CD14-positive monocyte (primary cell): Measurements from ENCODE around the gene SCUBE3. TPM values are rescaled to one million over a fixed set of nuclear protein-coding genes. Genes with fewer than 3 reads are reported as not detected.

ENCODE experiments used
- DNase-seq, 3 donors: peaks; one replicate each; pipeline ENCODE4 v3.0.0-alpha.2; 2011 to 2022
- H2AFZ ChIP-seq: 2 replicates; pipeline ENCODE4 v1.6.0; 2012; ENCODE audit warnings: mild to moderate bottlenecking, low read depth, low read length, inconsistent platforms; ENCODE audit not compliant: insufficient read depth, poor library complexity, severe bottlenecking
- H3K27ac ChIP-seq, 2 donors: 1 replicate in 1 of 2; 2 replicates in 1 of 2; pipeline ENCODE4 v1.5.1; 2012 to 2013; ENCODE audit warnings: low read length in 2 of 2, control low read depth in 1 of 2, inconsistent platforms in 1 of 2, low read depth in 1 of 2, mild to moderate bottlenecking in 1 of 2
- H3K27me3 ChIP-seq, 2 donors: one replicate each; pipeline versions ENCODE4 v1.6.0 to v1.6.1; 2011 to 2013; ENCODE audit warnings: low read length in 2 of 2; ENCODE audit not compliant: control insufficient read depth in 2 of 2, insufficient read depth in 2 of 2
- H3K36me3 ChIP-seq, 2 donors: replicated peaks in 1 of 2; 1 replicate in 1 of 2; 2 replicates in 1 of 2; pipeline versions ENCODE4 v1.5.1 to v1.6.1; 2012 to 2013; ENCODE audit warnings: low read length in 2 of 2, control low read depth in 1 of 2, inconsistent platforms in 1 of 2, mild to moderate bottlenecking in 1 of 2; ENCODE audit not compliant: insufficient read depth in 2 of 2, control insufficient read depth in 1 of 2
- H3K4me1 ChIP-seq, 2 donors: 1 replicate in 1 of 2; 2 replicates in 1 of 2; pipeline versions ENCODE4 v1.5.1 to v1.6.1; 2012 to 2013; ENCODE audit warnings: low read length in 2 of 2, control low read depth in 1 of 2, inconsistent platforms in 1 of 2, mild to moderate bottlenecking in 1 of 2, moderate library complexity in 1 of 2; ENCODE audit not compliant: insufficient read depth in 2 of 2, control insufficient read depth in 1 of 2
- H3K4me2 ChIP-seq: replicated peaks from 2 replicates; pipeline ENCODE3; 2012; ENCODE audit warnings: low read length, moderate library complexity, mild to moderate bottlenecking; ENCODE audit not compliant: poor library complexity, severe bottlenecking; ENCODE audit errors: extremely low read depth
- H3K4me3 ChIP-seq, 3 experiments: fragments of 200-600 bp in 1 of 3; sonication (generic) in 1 of 3; replicated peaks in 1 of 3; 1 replicate in 2 of 3; 2 replicates in 1 of 3; pipeline ENCODE4 v1.5.1; 2011 to 2013; ENCODE audit warnings: low read length in 3 of 3, mild to moderate bottlenecking in 3 of 3, control low read depth in 2 of 3, low read depth in 2 of 3, inconsistent platforms in 1 of 3, moderate library complexity in 1 of 3
- H3K79me2 ChIP-seq: 2 replicates; pipeline ENCODE4 v1.6.0; 2012; ENCODE audit warnings: mild to moderate bottlenecking, control low read depth, inconsistent platforms, low read length, moderate library complexity; ENCODE audit not compliant: insufficient read depth
- H3K9ac ChIP-seq: 2 replicates; pipeline ENCODE4 v1.6.0; 2017; ENCODE audit warnings: low read length, mild to moderate bottlenecking; ENCODE audit not compliant: insufficient read depth, poor library complexity, severe bottlenecking
- H3K9me3 ChIP-seq, 2 donors: replicated peaks in 1 of 2; 1 replicate in 1 of 2; 2 replicates in 1 of 2; pipeline versions ENCODE4 v1.5.1 to v1.6.1; 2012 to 2013; ENCODE audit warnings: low read length in 2 of 2, control low read depth in 1 of 2; ENCODE audit not compliant: control insufficient read depth in 1 of 2, insufficient read depth in 1 of 2
- H4K20me1 ChIP-seq: 2 replicates; pipeline ENCODE4 v1.6.0; 2012; ENCODE audit warnings: mild to moderate bottlenecking, low read length, control low read depth, moderate library complexity; ENCODE audit not compliant: insufficient read depth
- H3K27ac Mint-ChIP-seq, 7 donors: one replicate each; pipeline ENCODE4 v1.8.0; 2020; ENCODE audit warnings: mild to moderate bottlenecking in 7 of 7, mixed read lengths in 7 of 7, moderate library complexity in 6 of 7, inconsistent platforms in 2 of 7
- H3K27me3 Mint-ChIP-seq, 3 donors: one replicate each; pipeline ENCODE4 v1.8.0; 2021 to 2022; ENCODE audit warnings: low read depth in 3 of 3, mild to moderate bottlenecking in 3 of 3, mixed read lengths in 3 of 3, moderate library complexity in 3 of 3, inconsistent platforms in 1 of 3
- H3K36me3 Mint-ChIP-seq, 2 donors: one replicate each; pipeline ENCODE4 v1.8.0; 2020; ENCODE audit warnings: mixed read lengths in 2 of 2, inconsistent platforms in 1 of 2, mild to moderate bottlenecking in 1 of 2
- H3K4me1 Mint-ChIP-seq: one replicate; pipeline ENCODE4 v1.8.0; 2020; ENCODE audit warnings: mild to moderate bottlenecking, mixed read lengths
- H3K4me3 Mint-ChIP-seq, 2 donors: one replicate each; pipeline ENCODE4 v1.8.0; 2020; ENCODE audit warnings: mild to moderate bottlenecking in 2 of 2, mixed read lengths in 2 of 2, moderate library complexity in 1 of 2
- H3K9me3 Mint-ChIP-seq, 7 donors: one replicate each; pipeline ENCODE4 v1.8.0; 2020 to 2022; ENCODE audit warnings: mixed read lengths in 7 of 7, mild to moderate bottlenecking in 6 of 7, moderate library complexity in 6 of 7, inconsistent platforms in 2 of 7
- WGBS: methylation state at CpG from one replicate; pipeline ENCODE4 v1.1.5; 2013; ENCODE audit warnings: missing lambda C conversion rate; ENCODE audit not compliant: insufficient coverage; 5-methylcytosine and 5-hydroxymethylcytosine counted together
- intact Hi-C, 2 donors: fragments of 100-400 bp; cut with micrococcal nuclease; formaldehyde crosslinking; loops; one replicate each; pipeline versions ENCODE4 v1.15.0 to v1.15.1; 2023
- polyA plus RNA-seq, 3 donors: library from polyadenylated mRNA; depleted of rRNA in 1 of 3; unstranded in 2 of 3; stranded (reverse) in 1 of 3; fragments of 300-500 nt in 2 of 3; fragments of >200 nt in 1 of 3; fragmentation: Illumina TruSeq in 2 of 3; gene quantifications; 1 replicate in 2 of 3; 2 replicates in 1 of 3; pipeline ENCODE4 v1.2.3, GENCODE V29; 2012 to 2021
- TF ChIP-seq, protein P1 (sequence below): fragments of 200-600 bp; IDR thresholded peaks from one replicate; pipeline ENCODE4 v1.8.0; 2022; ENCODE audit warnings: antibody characterized with exemption, mild to moderate bottlenecking

SCUBE3 gene
- polyA plus RNA-seq, 3 donors = not detected

DNA sequence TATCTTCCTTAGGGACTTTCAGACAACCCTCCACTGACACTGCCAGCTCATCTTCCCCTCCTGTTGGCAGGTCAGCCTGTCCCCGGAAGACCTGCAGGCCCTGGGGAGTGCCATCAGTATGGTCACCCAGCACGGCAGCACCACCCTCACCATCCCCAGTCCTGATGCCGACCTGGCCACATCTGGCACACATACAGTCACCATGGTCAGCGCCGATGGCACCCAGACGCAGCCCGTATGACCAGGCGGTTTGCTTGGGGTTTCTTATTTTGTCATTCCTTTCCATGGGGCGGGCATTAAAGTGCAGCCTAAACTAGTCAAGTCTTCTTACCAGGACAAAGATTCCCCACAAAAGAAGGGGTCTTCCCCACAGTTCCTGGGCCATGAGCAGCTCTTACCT is 79.9 kb downstream of the SCUBE3 start:
- Mint-ChIP-seq H3K9me3 (no peaks in the 10 kb centered on the region), H3K4me3 (no peak overlapping the region), H3K27me3 (peaks cover 0 to 2% (median 0%) of the 10 kb centered on the region in 3 donors), H3K4me1 (peaks cover 18% of the 10 kb centered on the region), H3K36me3 (peaks cover 70 to 82% of the 10 kb centered on the region in 2 donors), H3K27ac (peak overlapping the region in 1 of 7 donors; percentile 78)
- H3K9ac ChIP-seq = no peak overlapping the region
- no peak overlapping the region for H3K4me3 ChIP-seq
- peaks cover 15% of the 10 kb centered on the region for H3K79me2 ChIP-seq
- H3K4me2 ChIP-seq = no peak overlapping the region
- DNase-seq = no peak
- peaks cover 65 to 78% of the 10 kb centered on the region in 2 donors for H3K36me3 ChIP-seq
- no peaks in the 10 kb centered on the region for H3K9me3 ChIP-seq
- H3K4me1 ChIP-seq = peaks cover 21 to 24% of the 10 kb centered on the region in 2 donors
- H2AFZ ChIP-seq = no peak overlapping the region
- 94% methylated on average over 9 of the region's 9 CpGs for WGBS
- H3K27ac ChIP-seq = no peak overlapping the region
- intact Hi-C loops = loop anchor here (5.0 to 10.0 kb wide), 2 partner anchors 34 to 441 kb away; partner anchors contain the start of gene ARMC12 (in 1 of the 2)
- no peaks in the 10 kb centered on the region for H4K20me1 ChIP-seq
- TF ChIP-seq, protein P1, sequence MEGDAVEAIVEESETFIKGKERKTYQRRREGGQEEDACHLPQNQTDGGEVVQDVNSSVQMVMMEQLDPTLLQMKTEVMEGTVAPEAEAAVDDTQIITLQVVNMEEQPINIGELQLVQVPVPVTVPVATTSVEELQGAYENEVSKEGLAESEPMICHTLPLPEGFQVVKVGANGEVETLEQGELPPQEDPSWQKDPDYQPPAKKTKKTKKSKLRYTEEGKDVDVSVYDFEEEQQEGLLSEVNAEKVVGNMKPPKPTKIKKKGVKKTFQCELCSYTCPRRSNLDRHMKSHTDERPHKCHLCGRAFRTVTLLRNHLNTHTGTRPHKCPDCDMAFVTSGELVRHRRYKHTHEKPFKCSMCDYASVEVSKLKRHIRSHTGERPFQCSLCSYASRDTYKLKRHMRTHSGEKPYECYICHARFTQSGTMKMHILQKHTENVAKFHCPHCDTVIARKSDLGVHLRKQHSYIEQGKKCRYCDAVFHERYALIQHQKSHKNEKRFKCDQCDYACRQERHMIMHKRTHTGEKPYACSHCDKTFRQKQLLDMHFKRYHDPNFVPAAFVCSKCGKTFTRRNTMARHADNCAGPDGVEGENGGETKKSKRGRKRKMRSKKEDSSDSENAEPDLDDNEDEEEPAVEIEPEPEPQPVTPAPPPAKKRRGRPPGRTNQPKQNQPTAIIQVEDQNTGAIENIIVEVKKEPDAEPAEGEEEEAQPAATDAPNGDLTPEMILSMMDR = no peak
- no peaks in the 10 kb centered on the region for H3K27me3 ChIP-seq

DNA sequence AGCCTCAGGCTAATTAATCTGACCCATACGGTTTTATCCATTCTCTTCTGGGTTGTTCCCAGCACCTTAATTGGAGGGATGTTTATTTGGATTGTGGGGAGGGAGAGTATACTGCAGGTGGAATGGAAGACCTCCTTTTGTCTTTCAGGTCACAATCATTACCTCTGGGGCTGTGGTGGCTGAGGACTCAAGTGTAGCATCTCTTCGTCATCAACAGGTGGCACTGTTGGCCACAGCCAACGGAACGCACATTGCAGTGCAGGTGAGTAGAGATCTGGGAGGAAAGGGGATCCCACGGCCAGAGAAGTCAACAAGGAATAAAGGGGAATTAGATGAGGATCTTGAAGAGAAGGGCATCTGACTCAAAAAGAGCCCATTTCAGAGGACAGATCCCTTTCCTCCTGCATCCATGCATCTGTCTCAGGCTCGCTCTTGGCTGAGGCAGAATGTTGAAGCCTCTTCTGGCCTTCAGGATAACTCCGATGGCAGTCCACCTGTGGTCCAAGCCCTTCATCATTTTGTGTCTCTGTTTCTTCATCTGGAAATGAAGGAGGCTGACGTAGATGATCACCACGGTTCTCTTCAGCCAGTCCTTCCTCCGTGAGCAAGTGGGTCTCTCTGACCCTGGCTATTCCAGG is 80.7 kb downstream of the SCUBE3 start:
- Histone ChIP-seq H2AFZ (no peak overlapping the region), H4K20me1 (no peaks in the 10 kb centered on the region), H3K27me3 (no peaks in the 10 kb centered on the region), H3K36me3 (peaks cover 58 to 70% of the 10 kb centered on the region in 2 donors), H3K4me3 (no peak overlapping the region), H3K9me3 (no peaks in the 10 kb centered on the region), H3K9ac (no peak overlapping the region), H3K27ac (no peak overlapping the region), H3K79me2 (peaks cover 23% of the 10 kb centered on the region), H3K4me2 (no peak overlapping the region), H3K4me1 (peaks cover 29 to 32% of the 10 kb centered on the region in 2 donors)
- peaks cover 62 to 76% of the 10 kb centered on the region in 2 donors for H3K36me3 Mint-ChIP-seq
- intact Hi-C loops = loop anchor here (5.0 to 10.0 kb wide), 2 partner anchors 33 to 440 kb away; partner anchors contain the start of gene ARMC12 (in 1 of the 2)
- 68% methylated on average over 6 of the region's 10 CpGs for WGBS
- H3K9me3 Mint-ChIP-seq = no peaks in the 10 kb centered on the region
- peak in 2 of 3 donors; percentile 23 to 42 for DNase-seq
- peaks cover 0 to 2% (median 0%) of the 10 kb centered on the region in 3 donors for H3K27me3 Mint-ChIP-seq
- no peak overlapping the region for H3K4me3 Mint-ChIP-seq
- H3K27ac Mint-ChIP-seq = no peak overlapping the region
- TF ChIP-seq, protein P1 = peak; percentile 74
- peaks cover 26% of the 10 kb centered on the region for H3K4me1 Mint-ChIP-seq
